Measurements from ENCODE around the gene PPP2R2C. TPM values are rescaled to one million over a fixed set of nuclear protein-coding genes. Genes with fewer than 3 reads are reported as not detected.

Gene PPP2R2C
- total and polyA plus RNA-seq, 3 experiments from 2014 or later: not detected

DNA sequence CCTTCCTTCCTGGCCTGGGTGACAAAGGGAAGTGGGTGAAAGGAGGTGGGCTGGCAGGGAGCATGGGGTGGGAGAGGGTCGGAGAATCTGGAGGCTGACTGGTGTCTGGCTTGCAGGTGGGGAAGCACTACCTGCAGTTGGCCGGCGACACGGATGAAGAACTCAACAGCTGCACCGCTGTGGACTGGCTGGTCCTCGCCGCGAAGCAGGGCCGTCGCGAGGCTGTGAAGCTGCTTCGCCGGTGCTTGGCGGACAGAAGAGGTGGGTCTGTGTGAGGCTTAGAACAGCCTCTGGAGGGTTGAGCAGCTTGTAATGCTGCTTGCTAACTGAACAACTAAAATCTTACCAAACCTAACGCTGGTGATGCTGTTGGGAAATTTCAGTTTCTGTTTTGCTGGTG, 183.5 kb downstream of the PPP2R2C start:
- peak overlapping the region in 1 of 8 donors; percentile 12 for H3K27ac Mint-ChIP-seq
- no peaks in the 10 kb centered on the region for H3K4me1 Mint-ChIP-seq
- no peak for DNase-seq
- H3K9me3 Mint-ChIP-seq: no peaks in the 10 kb centered on the region
- Histone ChIP-seq H3K36me3 (ENCODE audit: insufficient read depth, low read length) (no peaks in the 10 kb centered on the region), H3K27ac (ENCODE audit: low read depth, low read length) (no peak overlapping the region), H3K4me1 (ENCODE audit: insufficient read depth, low read length) (no peaks in the 10 kb centered on the region), H3K9me3 (ENCODE audit: low read length) (no peaks in the 10 kb centered on the region), H3K4me3 (ENCODE audit: low read length) (no peak overlapping the region), H3K27me3 (ENCODE audit: insufficient read depth, low read length, poor library complexity, severe bottlenecking) (no peaks in the 10 kb centered on the region)
- H3K36me3 Mint-ChIP-seq: peaks cover 0 to 12% (median 3%) of the 10 kb centered on the region in 3 donors
- no peak overlapping the region for H3K4me3 Mint-ChIP-seq
- H3K27me3 Mint-ChIP-seq: no peaks in the 10 kb centered on the region
- ChIA-PET POLR2A (no interaction called here), CTCF (no interaction called here)

DNA sequence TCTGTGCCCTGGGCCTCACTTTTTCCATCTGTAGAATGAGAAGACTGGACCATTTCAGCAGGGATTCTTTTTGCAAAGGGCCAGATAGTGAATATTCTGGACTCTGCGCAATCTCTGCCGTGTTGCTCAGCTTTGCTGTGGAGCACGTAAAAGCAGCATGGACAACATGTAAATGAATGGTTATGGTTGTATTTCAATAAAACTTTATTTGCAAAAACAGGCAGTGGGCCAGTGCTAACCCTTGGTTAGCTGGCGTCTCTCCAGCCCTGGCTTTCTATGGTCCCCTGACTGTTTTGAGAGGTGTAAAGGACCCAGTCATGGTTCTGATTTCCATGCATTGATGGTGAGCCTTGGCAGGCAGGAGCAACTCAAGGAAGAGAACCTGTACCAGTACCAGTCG, 184.1 kb downstream of the PPP2R2C start:
- H3K27ac ChIP-seq (ENCODE audit: low read depth, low read length): no peak overlapping the region
- Mint-ChIP-seq H3K27ac (peak overlapping the region in 1 of 8 donors; percentile 12), H3K9me3 (no peaks in the 10 kb centered on the region), H3K4me1 (no peaks in the 10 kb centered on the region), H3K36me3 (peaks cover 0 to 12% (median 2%) of the 10 kb centered on the region in 3 donors), H3K27me3 (no peaks in the 10 kb centered on the region), H3K4me3 (no peak overlapping the region)
- ChIA-PET POLR2A (no interaction called here), CTCF (no interaction called here)
- no peak for DNase-seq
- H3K9me3 ChIP-seq (ENCODE audit: low read length): no peaks in the 10 kb centered on the region
- H3K4me3 ChIP-seq (ENCODE audit: low read length): no peak overlapping the region
- H3K4me1 ChIP-seq (ENCODE audit: insufficient read depth, low read length): no peaks in the 10 kb centered on the region
- no peaks in the 10 kb centered on the region for H3K36me3 ChIP-seq (ENCODE audit: insufficient read depth, low read length)
- H3K27me3 ChIP-seq (ENCODE audit: insufficient read depth, low read length, poor library complexity, severe bottlenecking): no peaks in the 10 kb centered on the region

DNA sequence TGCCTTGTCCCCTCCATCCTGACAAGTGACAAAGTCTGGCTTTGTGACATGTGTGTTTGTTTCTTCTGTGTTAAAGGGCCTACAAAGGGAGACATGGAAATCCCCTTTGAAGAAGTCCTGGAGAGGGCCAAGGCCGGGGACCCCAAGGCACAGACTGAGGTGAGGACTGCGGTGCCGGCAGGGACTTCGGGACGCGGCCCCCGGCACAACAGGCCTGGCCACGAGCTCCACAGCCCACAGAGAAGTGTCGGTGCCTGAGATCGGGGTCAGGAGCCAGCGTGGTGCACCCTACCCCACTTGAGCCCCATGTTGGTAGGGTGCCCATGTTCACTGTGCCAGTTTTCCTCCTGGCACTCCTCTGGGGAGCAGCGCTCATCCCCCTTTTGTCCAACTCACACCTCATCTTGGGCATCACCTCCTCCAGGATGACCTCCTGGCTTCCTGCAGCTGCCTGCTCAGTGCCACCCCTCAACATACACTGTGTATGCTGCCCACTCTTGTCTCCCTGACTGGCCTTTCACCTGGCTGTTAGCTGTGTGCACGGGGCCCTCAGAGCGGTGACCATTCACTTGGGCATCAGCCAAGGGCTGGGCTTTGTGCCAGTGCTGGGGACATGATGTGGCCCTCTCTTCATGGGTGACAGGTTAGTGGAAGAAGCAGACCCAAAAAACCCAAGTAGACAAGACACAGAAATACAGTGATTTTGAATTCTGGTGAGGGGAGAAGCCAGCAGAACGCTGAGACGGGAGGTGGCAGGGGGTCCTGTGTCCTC, 185.2 kb downstream of the PPP2R2C start:
- POLR2A ChIA-PET: no interaction called here

DNA sequence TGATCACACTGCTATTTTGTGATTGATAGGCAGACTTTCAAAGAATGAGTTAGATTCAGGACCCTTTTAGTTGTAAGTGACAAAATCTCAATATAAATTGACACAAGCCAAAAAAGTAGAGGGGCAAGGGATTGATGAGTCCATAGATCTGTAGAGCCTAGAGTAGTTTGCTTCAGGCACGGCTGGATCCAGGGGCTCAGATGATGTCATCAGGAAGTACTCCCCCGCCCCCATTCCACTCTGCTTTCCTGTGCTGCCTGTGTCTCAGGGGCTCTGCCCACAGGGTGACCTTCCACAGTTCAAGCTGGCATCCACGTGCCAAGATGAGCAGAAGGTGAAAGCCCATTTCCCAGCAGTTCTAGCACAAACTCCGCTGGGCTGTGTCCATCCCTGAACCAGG, 189.1 kb downstream of the PPP2R2C start:
- Mint-ChIP-seq H3K4me3 (no peak overlapping the region), H3K4me1 (peaks cover 4 to 10% (median 7%) of the 10 kb centered on the region in 3 donors), H3K9me3 (no peaks in the 10 kb centered on the region), H3K36me3 (peaks cover 0 to 3% (median 1%) of the 10 kb centered on the region in 3 donors), H3K27me3 (no peaks in the 10 kb centered on the region), H3K27ac (peak overlapping the region in 1 of 8 donors; percentile 58)
- no peak for DNase-seq
- ChIA-PET POLR2A (no interaction called here), CTCF (interaction anchor here (1.6 kb wide), 1 partner anchor 44 kb away, joined by 3 read pairs; no protein-coding TSS in a partner anchor)
- Histone ChIP-seq H3K27ac (ENCODE audit: low read depth, low read length) (no peak overlapping the region), H3K4me3 (ENCODE audit: low read length) (no peak overlapping the region), H3K4me1 (ENCODE audit: insufficient read depth, low read length) (peaks cover 10% of the 10 kb centered on the region), H3K9me3 (ENCODE audit: low read length) (no peaks in the 10 kb centered on the region), H3K27me3 (ENCODE audit: insufficient read depth, low read length, poor library complexity, severe bottlenecking) (no peaks in the 10 kb centered on the region), H3K36me3 (ENCODE audit: insufficient read depth, low read length) (no peaks in the 10 kb centered on the region)

More for the DNA sequence above, 185.2 kb downstream of the PPP2R2C start:
- Mint-ChIP-seq H3K9me3 (no peaks in the 10 kb centered on the region), H3K36me3 (peaks cover 0 to 12% (median 0%) of the 10 kb centered on the region in 3 donors), H3K27ac (peak overlapping the region in 1 of 8 donors; percentile 29), H3K4me1 (no peaks in the 10 kb centered on the region), H3K4me3 (no peak overlapping the region), H3K27me3 (no peaks in the 10 kb centered on the region)
- H3K4me3 ChIP-seq (ENCODE audit: low read length): no peak overlapping the region
- CTCF ChIA-PET: no interaction called here
- no peaks in the 10 kb centered on the region for H3K36me3 ChIP-seq (ENCODE audit: insufficient read depth, low read length)
- H3K27ac ChIP-seq (ENCODE audit: low read depth, low read length): no peak overlapping the region
- H3K27me3 ChIP-seq (ENCODE audit: insufficient read depth, low read length, poor library complexity, severe bottlenecking): no peaks in the 10 kb centered on the region
- H3K9me3 ChIP-seq (ENCODE audit: low read length): no peaks in the 10 kb centered on the region
- H3K4me1 ChIP-seq (ENCODE audit: insufficient read depth, low read length): no peaks in the 10 kb centered on the region
- no peak for DNase-seq

DNA sequence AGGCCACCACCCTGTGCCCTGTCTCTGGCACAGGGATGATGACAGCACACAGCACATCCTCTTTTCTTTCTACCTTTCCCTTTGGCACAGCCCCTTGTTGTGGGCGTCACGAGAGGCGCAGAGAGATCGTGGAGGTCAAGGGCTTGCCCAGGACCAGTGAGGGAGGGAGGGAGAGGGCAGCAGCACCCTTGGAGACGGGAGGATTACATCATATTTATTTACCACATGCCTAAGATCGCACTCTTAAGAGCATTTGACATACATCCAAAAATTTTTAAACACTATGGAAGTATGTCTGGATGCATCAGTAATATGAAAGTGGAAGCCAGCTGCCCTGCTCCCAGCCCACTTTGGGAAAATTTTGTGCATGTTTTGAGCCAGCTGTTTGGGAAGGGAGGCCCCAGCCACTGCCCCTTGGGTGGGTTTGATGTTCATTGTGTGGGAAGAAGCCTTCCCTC, 190.1 kb downstream of the PPP2R2C start:
- peaks cover 11% of the 10 kb centered on the region for H3K4me1 ChIP-seq (ENCODE audit: insufficient read depth, low read length)
- H3K36me3 ChIP-seq (ENCODE audit: insufficient read depth, low read length): no peaks in the 10 kb centered on the region
- no peak overlapping the region for H3K27ac ChIP-seq (ENCODE audit: low read depth, low read length)
- no peak for DNase-seq
- Mint-ChIP-seq H3K4me3 (no peak overlapping the region), H3K27ac (no peak overlapping the region), H3K9me3 (no peaks in the 10 kb centered on the region), H3K27me3 (no peaks in the 10 kb centered on the region), H3K4me1 (peaks cover 4 to 10% (median 8%) of the 10 kb centered on the region in 3 donors), H3K36me3 (peaks cover 0 to 3% (median 1%) of the 10 kb centered on the region in 3 donors)
- ChIA-PET POLR2A (no interaction called here), CTCF (interaction anchor here (1.1 to 1.6 kb wide), 2 partner anchors 21 to 45 kb away, joined by 3 to 4 read pairs; no protein-coding TSS in a partner anchor)
- no peaks in the 10 kb centered on the region for H3K9me3 ChIP-seq (ENCODE audit: low read length)
- no peak overlapping the region for H3K4me3 ChIP-seq (ENCODE audit: low read length)
- H3K27me3 ChIP-seq (ENCODE audit: insufficient read depth, low read length, poor library complexity, severe bottlenecking): no peaks in the 10 kb centered on the region

DNA sequence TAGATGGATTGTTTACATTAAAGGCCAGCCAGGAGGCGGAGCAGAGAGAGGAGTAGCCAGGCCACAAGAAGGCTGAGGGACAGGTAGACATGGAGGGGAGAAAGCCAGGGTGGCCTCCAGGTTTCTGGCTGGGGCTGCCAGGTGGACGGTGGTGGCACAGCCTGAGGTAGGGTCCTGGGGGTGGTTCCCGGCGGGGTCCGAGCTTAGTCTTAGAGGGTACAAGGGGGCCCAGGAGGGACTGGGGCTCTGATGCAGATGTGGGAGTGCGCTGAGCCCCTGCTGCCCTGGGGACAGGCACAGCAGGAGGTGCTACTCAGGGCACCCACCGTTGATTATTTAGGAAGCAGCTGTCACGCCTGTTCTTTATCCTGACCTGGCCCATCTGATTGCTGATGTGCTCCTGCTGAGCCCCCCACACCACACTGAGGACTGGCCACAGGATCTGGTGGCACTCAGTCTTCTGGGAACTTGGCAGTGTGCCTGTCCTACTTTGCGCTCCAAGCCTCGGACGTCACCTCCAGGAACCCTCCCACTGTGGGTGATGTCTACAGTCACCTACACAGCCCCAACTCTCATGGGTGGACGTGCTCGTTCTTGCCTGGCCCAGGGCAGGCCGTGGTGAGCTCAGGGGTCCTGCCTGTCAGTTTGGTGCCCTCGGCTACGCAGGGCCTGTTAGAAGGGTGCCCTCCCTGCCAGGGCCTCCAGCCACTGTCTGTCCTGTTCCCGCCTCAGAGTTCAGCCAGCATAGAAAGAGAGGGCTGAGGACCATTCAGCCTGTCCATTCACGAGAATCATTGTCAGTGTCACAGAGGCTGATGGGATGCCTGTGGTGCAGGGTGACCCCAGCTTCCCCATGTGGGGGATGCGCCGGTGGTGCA, 190.7 kb downstream of the PPP2R2C start:
- H3K4me1 ChIP-seq (ENCODE audit: insufficient read depth, low read length): peaks cover 11% of the 10 kb centered on the region
- Mint-ChIP-seq H3K4me1 (peaks cover 4 to 10% (median 8%) of the 10 kb centered on the region in 3 donors), H3K4me3 (no peak overlapping the region), H3K9me3 (no peaks in the 10 kb centered on the region), H3K36me3 (peaks cover 0 to 1% (median 1%) of the 10 kb centered on the region in 3 donors), H3K27ac (no peak overlapping the region), H3K27me3 (no peaks in the 10 kb centered on the region)
- DNase-seq: no peak
- H3K27me3 ChIP-seq (ENCODE audit: insufficient read depth, low read length, poor library complexity, severe bottlenecking): no peaks in the 10 kb centered on the region
- no peak overlapping the region for H3K4me3 ChIP-seq (ENCODE audit: low read length)
- H3K9me3 ChIP-seq (ENCODE audit: low read length): no peaks in the 10 kb centered on the region
- H3K36me3 ChIP-seq (ENCODE audit: insufficient read depth, low read length): no peaks in the 10 kb centered on the region
- ChIA-PET POLR2A (no interaction called here), CTCF (interaction anchor here (0.8 to 1.6 kb wide), 3 partner anchors 21 to 50 kb away, joined by 3 to 4 read pairs (median 3); no protein-coding TSS in a partner anchor)
- no peak overlapping the region for H3K27ac ChIP-seq (ENCODE audit: low read depth, low read length)

DNA sequence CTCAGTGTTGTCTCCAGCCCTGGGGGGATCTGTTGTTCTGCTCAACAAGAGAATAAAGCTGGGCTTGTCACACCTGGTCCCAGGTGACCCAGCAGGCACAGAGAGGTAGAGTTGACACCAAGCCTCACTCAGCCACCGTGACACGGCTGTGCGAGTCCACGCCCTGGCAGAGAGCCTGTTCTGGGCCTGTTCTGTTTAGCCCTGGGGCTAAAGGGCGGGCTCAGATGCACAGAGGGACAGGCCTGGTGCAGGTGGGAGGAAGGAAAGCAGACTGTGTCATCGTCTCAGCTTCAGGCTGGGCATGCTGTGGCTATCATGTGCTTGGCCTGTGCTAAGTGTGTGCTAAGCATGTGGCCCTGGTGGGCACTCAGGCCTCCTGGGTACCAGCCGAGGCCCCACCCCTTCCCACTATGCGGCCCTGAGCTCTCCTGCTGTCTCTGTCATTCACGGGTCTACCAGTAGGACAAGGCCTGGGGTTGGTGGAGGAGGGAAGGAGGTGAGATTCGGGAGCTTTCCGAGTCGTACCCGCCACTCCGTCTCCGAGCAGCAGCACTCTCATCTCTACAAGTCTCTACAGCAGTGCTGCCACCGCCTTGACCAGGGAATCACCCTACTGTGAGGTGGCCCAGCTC, 191.9 kb downstream of the PPP2R2C start:
- H3K9me3 ChIP-seq (ENCODE audit: low read length): no peaks in the 10 kb centered on the region
- H3K4me3 Mint-ChIP-seq: no peak overlapping the region
- no peak for DNase-seq
- peak overlapping the region in 3 of 8 donors; percentile 8 to 43 (median 19) for H3K27ac Mint-ChIP-seq
- H3K4me3 ChIP-seq (ENCODE audit: low read length): no peak overlapping the region
- CTCF ChIA-PET: interaction anchor here (0.8 kb wide), 1 partner anchor 51 kb away, joined by 3 read pairs; no protein-coding TSS in a partner anchor
- peaks cover 0 to 1% (median 1%) of the 10 kb centered on the region in 3 donors for H3K36me3 Mint-ChIP-seq
- H3K27me3 Mint-ChIP-seq: no peaks in the 10 kb centered on the region
- H3K9me3 Mint-ChIP-seq: no peaks in the 10 kb centered on the region
- no peak overlapping the region for H3K27ac ChIP-seq (ENCODE audit: low read depth, low read length)
- H3K27me3 ChIP-seq (ENCODE audit: insufficient read depth, low read length, poor library complexity, severe bottlenecking): no peaks in the 10 kb centered on the region
- H3K36me3 ChIP-seq (ENCODE audit: insufficient read depth, low read length): no peaks in the 10 kb centered on the region
- H3K4me1 Mint-ChIP-seq: peaks cover 4 to 10% (median 8%) of the 10 kb centered on the region in 3 donors
- H3K4me1 ChIP-seq (ENCODE audit: insufficient read depth, low read length): peaks cover 11% of the 10 kb centered on the region
- POLR2A ChIA-PET: no interaction called here
